CD4-positive, alpha-beta T cell treated with Interleukin-17A for 4 hours (primary cell): ENCODE measurements around the gene CH25H.

ENCODE experiments used
- DNase-seq: peaks from one replicate; pipeline ENCODE4 v3.0.0-alpha.2; 2020; ENCODE audit warnings: mixed read lengths

Gene CH25H

GRCh38 chr10:89228146-89228545 is 21.0 kb upstream of the CH25H start:
- no peak for DNase-seq

GRCh38 chr10:89226891-89227290 is 19.8 kb upstream of the CH25H start:
- DNase-seq: no peak

- DNase-seq: peak; percentile 28
Observed at GRCh38 chr10:89224739-89225443, 17.8 kb upstream of the CH25H start.

GRCh38 chr10:89221919-89222318 is 14.8 kb upstream of the CH25H start:
- DNase-seq: no peak

- no peak for DNase-seq
Observed at GRCh38 chr10:89219513-89220218, 12.5 kb upstream of the CH25H start.

GRCh38 chr10:89217057-89217990 is 10.2 kb upstream of the CH25H start:
- DNase-seq: peak; percentile 76

- DNase-seq: no peak
Observed at GRCh38 chr10:89216056-89216455, 8.9 kb upstream of the CH25H start.

- no peak for DNase-seq
Observed at GRCh38 chr10:89215511-89215910, 8.4 kb upstream of the CH25H start.

- no peak for DNase-seq
Observed at GRCh38 chr10:89214566-89215165, 7.5 kb upstream of the CH25H start.

- DNase-seq: no peak
Observed at GRCh38 chr10:89213191-89213808, 6.2 kb upstream of the CH25H start.

- DNase-seq: no peak
Observed at GRCh38 chr10:89210794-89211425, 3.8 kb upstream of the CH25H start.

- no peak for DNase-seq
Observed at GRCh38 chr10:89209718-89210117, 2.6 kb upstream of the CH25H start.

- DNase-seq: peak; percentile 20
Observed at GRCh38 chr10:89207801-89208551, 859 bp upstream of the CH25H start.

- peak; percentile 57 for DNase-seq
Observed at GRCh38 chr10:89206402-89207180, 526 bp downstream of the CH25H start.

- no peak for DNase-seq
Observed at GRCh38 chr10:89204621-89205185, 2.4 kb downstream of the CH25H start.

- DNase-seq: no peak
Observed at GRCh38 chr10:89203237-89203636, 3.9 kb downstream of the CH25H start.

GRCh38 chr10:89202033-89202425 is 5.1 kb downstream of the CH25H start:
- DNase-seq: no peak

- DNase-seq: no peak
Observed at GRCh38 chr10:89201345-89202032, 5.6 kb downstream of the CH25H start.

- DNase-seq: no peak
Observed at GRCh38 chr10:89197473-89197872, 9.6 kb downstream of the CH25H start.
